ENCODE results near the gene STX2.
"Not testable (repeated sequence)": the region's sequence is repeated elsewhere in the genome, so short reads cannot be mapped to it uniquely, and the experiment has no call there.

DNA sequence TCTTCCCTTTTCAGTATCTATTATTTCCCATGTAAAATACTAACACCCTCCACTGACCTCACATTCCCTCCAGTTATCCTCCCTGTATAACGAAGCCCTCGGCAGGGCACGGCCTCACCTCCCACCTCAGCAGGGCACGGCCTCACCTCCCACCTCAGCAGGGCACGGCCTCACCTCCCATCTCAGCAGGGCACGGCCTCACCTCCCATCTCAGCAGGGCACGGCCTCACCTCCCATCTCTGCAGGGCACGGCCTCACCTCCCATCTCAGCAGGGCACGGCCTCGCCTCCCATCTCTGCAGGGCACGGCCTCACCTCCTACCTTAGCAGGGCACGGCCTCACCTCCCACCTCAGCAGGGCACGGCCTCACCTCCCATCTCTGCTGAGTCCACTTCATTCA lies 56.8 kb downstream of the STX2 start:
- not testable (repeated sequence) for TF ChIP-seq POLR2A, CTCF (IDR thresholded peaks at IDR 0.05)

All from tibial nerve (tissue), 3 donors.